Fibroblast of villous mesenchyme (primary cell): ENCODE data around the gene FLNB. TPM values are rescaled to one million over a fixed set of nuclear protein-coding genes. Genes with fewer than 3 reads are reported as not detected.
A peak's percentile ranks its signal among the peaks of the same experiment; 100 is the strongest.

Experiments
- DNase-seq: peaks from one replicate; pipeline ENCODE4 v3.0.0-alpha.2; 2010; ENCODE audit warnings: low read depth
- H3K4me3 ChIP-seq: 2 replicates; pipeline ENCODE4 v1.5.1; 2011; ENCODE audit warnings: low read depth, mild to moderate bottlenecking, low read length
- CTCF ChIP-seq: IDR thresholded peaks from 2 replicates; pipeline ENCODE4 v1.5.1; 2012; ENCODE audit warnings: low read depth, mild to moderate bottlenecking, low read length; ENCODE audit not compliant: insufficient read depth
- total RNA-seq: library from RNA; depleted of rRNA; stranded (reverse); fragments of >200 nt; gene quantifications from 2 replicates; pipeline ENCODE4 v1.2.3, GENCODE V29; 2012

FLNB gene
- total RNA-seq, 1 donor: 325 TPM

GRCh38 chr3:58077596-58078285, 69.5 kb downstream of the FLNB start:
- TF ChIP-seq CTCF: no peak
- DNase-seq: no peak
- H3K4me3 ChIP-seq: no peak overlapping the region

- no peak for TF ChIP-seq CTCF
- no peak for DNase-seq
- H3K4me3 ChIP-seq: no peak overlapping the region
Measured at GRCh38 chr3:58078610-58079009, 70.4 kb downstream of the FLNB start.

- no peak for DNase-seq
- no peak overlapping the region for H3K4me3 ChIP-seq
- no peak for TF ChIP-seq CTCF
Measured at GRCh38 chr3:58079773-58080172, 71.6 kb downstream of the FLNB start.

DNA sequence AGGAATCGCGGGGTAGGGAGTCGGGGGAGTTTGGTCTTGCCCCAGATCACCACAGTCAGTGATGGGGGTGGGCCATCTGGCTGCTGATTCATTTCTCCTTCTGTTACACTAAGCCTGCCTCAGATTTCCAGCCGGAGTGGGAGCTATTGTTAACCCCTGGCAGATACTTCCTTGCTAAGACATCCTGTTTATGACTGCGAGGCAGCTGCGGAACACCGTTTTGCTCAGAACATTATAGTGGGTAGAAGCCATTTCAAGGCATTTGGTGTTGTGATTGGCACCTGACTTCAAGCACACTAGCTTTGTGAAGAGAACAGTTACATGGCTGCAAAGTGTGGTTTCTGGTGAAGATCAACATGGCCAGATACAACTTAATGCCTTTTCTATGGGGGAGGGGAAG, 73.8 kb downstream of the FLNB start:
- no peak overlapping the region for H3K4me3 ChIP-seq
- TF ChIP-seq CTCF: no peak
- DNase-seq: peak; percentile 82

DNA sequence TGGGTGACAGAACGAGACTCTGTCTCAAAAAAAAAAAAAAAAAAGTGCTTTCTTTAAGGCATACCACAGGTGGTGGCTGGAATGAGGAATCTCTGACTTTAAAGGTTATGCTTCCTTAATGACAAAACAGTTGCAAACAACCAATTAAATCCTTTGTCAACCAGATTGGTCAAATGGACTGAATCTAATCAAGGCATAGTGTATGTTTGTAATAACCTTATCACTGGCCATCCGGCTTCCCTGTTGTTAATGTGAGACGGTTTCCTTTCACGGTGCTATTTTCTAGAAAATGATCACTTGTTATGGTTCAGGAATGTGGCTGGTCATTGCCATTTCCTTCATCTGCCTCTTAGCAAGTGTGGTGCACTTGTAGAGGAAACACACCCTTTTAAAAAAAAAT, 75.9 kb downstream of the FLNB start:
- no peak for TF ChIP-seq CTCF
- DNase-seq: no peak
- no peak overlapping the region for H3K4me3 ChIP-seq

DNA sequence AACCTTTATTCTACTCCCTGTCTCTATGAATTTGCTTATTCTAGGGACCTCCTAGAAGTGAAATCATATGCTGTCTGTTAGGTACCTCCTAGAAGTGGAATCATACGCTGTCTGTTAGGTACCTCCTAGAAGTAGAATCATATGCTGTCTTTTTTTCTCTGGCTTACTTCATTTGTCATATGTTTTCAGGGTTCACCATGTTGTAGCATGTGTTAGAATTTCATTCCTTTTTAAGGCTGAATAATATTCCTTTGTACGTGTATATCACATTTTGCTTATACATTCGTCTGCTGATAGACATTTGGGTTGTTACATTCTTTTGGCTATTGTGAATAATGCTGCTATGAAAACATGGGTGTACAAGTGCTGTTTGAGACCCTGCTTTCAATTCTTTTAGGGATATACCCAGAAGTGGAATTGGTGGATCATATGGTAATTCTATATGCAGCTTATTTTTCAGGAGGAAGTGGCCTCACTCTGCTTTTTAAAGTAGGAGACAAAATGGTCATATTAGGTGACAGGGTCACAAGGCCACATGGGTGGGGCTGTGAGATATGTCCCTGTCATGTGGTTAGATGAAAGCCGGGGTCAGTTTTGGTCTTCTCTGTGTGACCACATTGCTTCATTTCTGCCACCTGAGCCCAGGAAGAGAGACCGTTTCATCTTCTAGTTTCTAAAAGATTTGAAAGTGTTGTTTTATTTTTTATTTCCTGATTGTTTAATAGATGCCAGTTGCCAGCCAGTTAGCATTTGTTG, 76.7 kb downstream of the FLNB start:
- no peak for DNase-seq
- TF ChIP-seq CTCF: no peak
- H3K4me3 ChIP-seq: no peak overlapping the region
